Measurements from ENCODE around the gene CPZ. TPM values are rescaled to one million over a fixed set of nuclear protein-coding genes. Genes with fewer than 3 reads are reported as not detected.

Gene CPZ
- total and polyA plus RNA-seq, 10 of the 15 experiments (the other 5 are each of a cell fraction or from before 2014, with no cell fraction given): not detected

DNA sequence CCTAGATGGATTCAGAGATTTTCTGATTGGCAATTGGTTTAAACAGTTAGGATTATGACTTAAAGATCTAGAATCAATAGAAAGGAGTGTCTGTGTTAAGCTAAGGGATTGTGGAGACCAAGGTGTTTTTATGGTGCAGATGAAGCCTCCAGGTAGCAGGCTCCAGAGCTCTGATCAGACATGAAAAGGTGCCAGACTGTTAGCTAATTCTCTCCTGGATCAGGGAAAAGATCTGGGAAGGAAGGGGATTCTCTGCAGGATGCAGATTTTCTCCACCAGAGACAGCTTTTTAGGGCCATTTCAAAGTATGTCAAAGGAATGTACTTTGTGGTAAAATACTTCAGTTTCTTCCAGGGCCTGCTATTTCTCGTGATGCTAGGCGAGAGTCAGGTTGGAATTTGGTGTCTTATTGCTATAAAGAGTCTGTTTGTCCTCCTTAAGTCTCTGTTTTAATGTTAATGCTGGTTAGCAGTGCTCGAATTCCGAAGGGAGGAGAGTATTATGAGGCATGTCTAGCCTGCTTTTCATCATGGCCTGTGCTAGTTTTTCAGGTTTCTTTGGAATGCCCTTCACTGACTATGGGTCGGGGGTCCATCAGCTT lies 24.4 kb upstream of the CPZ start:
- BruUV-seq (replicated peaks): no TSS peak
- ChIA-PET SMC1A (ENCODE audit: uncharacterized antibody, unreplicated experiment) (no interaction called here), RAD21 (ENCODE audit: unreplicated experiment) (no interaction called here), POLR2A (no interaction called here), CTCF (interaction anchor here (0.6 to 1.2 kb wide), 2 partner anchors 104 to 236 kb away, joined by 3 read pairs; no protein-coding TSS in a partner anchor)
- Histone ChIP-seq H3K79me2 (ENCODE audit: control insufficient read depth, insufficient read depth, low read length) (no peaks in the 10 kb centered on the region), H3K4me2 (ENCODE audit: control insufficient read depth, insufficient read depth) (no peak overlapping the region), H3K27me3 (replicated peaks in 1 of 2; ENCODE audit: control insufficient read depth in 2 of 2, insufficient read depth in 2 of 2, low read length in 1 of 2) (no peaks in the 10 kb centered on the region), H3K36me3 (ENCODE audit: control insufficient read depth in 2 of 2, insufficient read depth in 2 of 2, low read length in 1 of 2) (no peaks in the 10 kb centered on the region), H3K9ac (ENCODE audit: control insufficient read depth, insufficient read depth, low read length) (no peak overlapping the region), H4K20me1 (ENCODE audit: control insufficient read depth, insufficient read depth) (no peaks in the 10 kb centered on the region), H3K9me3 (replicated peaks; ENCODE audit: control insufficient read depth, insufficient read depth, low read length) (no peaks in the 10 kb centered on the region), H2AFZ (ENCODE audit: control insufficient read depth, low read depth, low read length) (no peak overlapping the region), H3K4me1 (ENCODE audit: control insufficient read depth, insufficient read depth, low read length) (no peaks in the 10 kb centered on the region), H3K4me3 (no peak overlapping the region), H3K27ac (ENCODE audit: control insufficient read depth, insufficient read depth) (no peak overlapping the region)
- DNase-seq (ENCODE audit: low read depth, low spot score) (no peak), ATAC-seq (no peak), FAIRE-seq (no peak)
- TF ChIP-seq MEF2B (IDR thresholded peaks at IDR 0.05; ENCODE audit: partially characterized antibody, poor library complexity, severe bottlenecking) (no peak), EZH2 (IDR thresholded peaks at IDR 0.05; ENCODE audit: borderline replicate concordance, control insufficient read depth, low read depth, low read length) (no peak), RAD51 (IDR thresholded peaks at IDR 0.05) (no peak), ZNF24 (IDR thresholded peaks at IDR 0.05) (no peak), JUNB (IDR thresholded peaks at IDR 0.05) (no peak)
- WGBS (ENCODE audit: insufficient coverage, insufficient replicate concordance, low lambda C conversion rate, missing lambda C conversion rate): 19% methylated on average over 5 of the region's 5 CpGs
- intact Hi-C loops (cut with micrococcal nuclease; ENCODE audit: unreplicated experiment) (no loop called here), in situ Hi-C loops (cut with MboI) (no loop called here)

GRCh38 chr4:8570201-8570600 lies 22.4 kb upstream of the CPZ start:
- Histone ChIP-seq H4K20me1 (ENCODE audit: control insufficient read depth, insufficient read depth) (no peaks in the 10 kb centered on the region), H3K27ac (ENCODE audit: control insufficient read depth, insufficient read depth) (no peak overlapping the region), H3K4me2 (ENCODE audit: control insufficient read depth, insufficient read depth) (no peak overlapping the region), H3K79me2 (ENCODE audit: control insufficient read depth, insufficient read depth, low read length) (no peaks in the 10 kb centered on the region), H3K27me3 (replicated peaks in 1 of 2; ENCODE audit: control insufficient read depth in 2 of 2, insufficient read depth in 2 of 2, low read length in 1 of 2) (no peaks in the 10 kb centered on the region), H3K4me1 (ENCODE audit: control insufficient read depth, insufficient read depth, low read length) (no peaks in the 10 kb centered on the region), H2AFZ (ENCODE audit: control insufficient read depth, low read depth, low read length) (no peak overlapping the region), H3K36me3 (ENCODE audit: control insufficient read depth in 2 of 2, insufficient read depth in 2 of 2, low read length in 1 of 2) (no peaks in the 10 kb centered on the region), H3K9ac (ENCODE audit: control insufficient read depth, insufficient read depth, low read length) (no peak overlapping the region), H3K9me3 (replicated peaks; ENCODE audit: control insufficient read depth, insufficient read depth, low read length) (no peaks in the 10 kb centered on the region), H3K4me3 (no peak overlapping the region)
- FAIRE-seq (peak; percentile 13), DNase-seq (ENCODE audit: low read depth, low spot score) (no peak), ATAC-seq (no peak)
- BruUV-seq (replicated peaks): no TSS peak
- intact Hi-C loops (cut with micrococcal nuclease; ENCODE audit: unreplicated experiment) (no loop called here), in situ Hi-C loops (cut with MboI) (no loop called here)
- ChIA-PET SMC1A (ENCODE audit: uncharacterized antibody, unreplicated experiment) (no interaction called here), POLR2A (interaction anchor here (0.7 kb wide), 1 partner anchor 19 kb away, joined by 4 read pairs; no protein-coding TSS in a partner anchor), CTCF (no interaction called here), RAD21 (ENCODE audit: unreplicated experiment) (interaction anchor here (0.6 kb wide), 1 partner anchor 53 kb away, joined by 3 read pairs; no protein-coding TSS in a partner anchor)
- WGBS (ENCODE audit: insufficient coverage, insufficient replicate concordance, low lambda C conversion rate, missing lambda C conversion rate): 86% methylated on average over 1 of the region's 1 CpG
- TF ChIP-seq RAD51 (IDR thresholded peaks at IDR 0.05): no peak
- TF ChIP-seq GATAD2B (conservative IDR thresholded peaks at IDR 0.05; ENCODE audit: low read depth): no peak
- TF ChIP-seq DPF2 (IDR thresholded peaks at IDR 0.05): no peak
- no peak for TF ChIP-seq RELB (IDR thresholded peaks at IDR 0.05; ENCODE audit: low read depth)
- TF ChIP-seq EED (IDR thresholded peaks at IDR 0.05; ENCODE audit: low read depth): no peak
- TF ChIP-seq JUND (IDR thresholded peaks at IDR 0.05; ENCODE audit: low read depth, low read length): no peak
- no peak for TF ChIP-seq ZNF622 (IDR thresholded peaks at IDR 0.05)
- TF ChIP-seq, protein P1, sequence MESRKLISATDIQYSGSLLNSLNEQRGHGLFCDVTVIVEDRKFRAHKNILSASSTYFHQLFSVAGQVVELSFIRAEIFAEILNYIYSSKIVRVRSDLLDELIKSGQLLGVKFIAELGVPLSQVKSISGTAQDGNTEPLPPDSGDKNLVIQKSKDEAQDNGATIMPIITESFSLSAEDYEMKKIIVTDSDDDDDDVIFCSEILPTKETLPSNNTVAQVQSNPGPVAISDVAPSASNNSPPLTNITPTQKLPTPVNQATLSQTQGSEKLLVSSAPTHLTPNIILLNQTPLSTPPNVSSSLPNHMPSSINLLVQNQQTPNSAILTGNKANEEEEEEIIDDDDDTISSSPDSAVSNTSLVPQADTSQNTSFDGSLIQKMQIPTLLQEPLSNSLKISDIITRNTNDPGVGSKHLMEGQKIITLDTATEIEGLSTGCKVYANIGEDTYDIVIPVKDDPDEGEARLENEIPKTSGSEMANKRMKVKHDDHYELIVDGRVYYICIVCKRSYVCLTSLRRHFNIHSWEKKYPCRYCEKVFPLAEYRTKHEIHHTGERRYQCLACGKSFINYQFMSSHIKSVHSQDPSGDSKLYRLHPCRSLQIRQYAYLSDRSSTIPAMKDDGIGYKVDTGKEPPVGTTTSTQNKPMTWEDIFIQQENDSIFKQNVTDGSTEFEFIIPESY (IDR thresholded peaks at IDR 0.05): no peak
- TF ChIP-seq HDAC2 (IDR thresholded peaks at IDR 0.05): no peak
- TF ChIP-seq NR2F1 (conservative IDR thresholded peaks at IDR 0.05): no peak
- no peak for TF ChIP-seq IRF3 (IDR thresholded peaks at IDR 0.05)

Measured in GM12878 (cell line).